NCI-H748 (cell line): ENCODE results near the gene SOX6.
"Not testable (repeated sequence)": the region's sequence is repeated elsewhere in the genome, so short reads cannot be mapped to it uniquely, and the experiment has no call there.

Source experiments
- DNase-seq: peaks from one replicate; lab custom pipeline; 2025; ENCODE audit not compliant: unreplicated experiment; lab: John Stamatoyannopoulos, UW

Gene SOX6

GRCh38 chr11:16110886-16111285 is 245.5 kb downstream of the SOX6 start:
- no peak for DNase-seq

DNA sequence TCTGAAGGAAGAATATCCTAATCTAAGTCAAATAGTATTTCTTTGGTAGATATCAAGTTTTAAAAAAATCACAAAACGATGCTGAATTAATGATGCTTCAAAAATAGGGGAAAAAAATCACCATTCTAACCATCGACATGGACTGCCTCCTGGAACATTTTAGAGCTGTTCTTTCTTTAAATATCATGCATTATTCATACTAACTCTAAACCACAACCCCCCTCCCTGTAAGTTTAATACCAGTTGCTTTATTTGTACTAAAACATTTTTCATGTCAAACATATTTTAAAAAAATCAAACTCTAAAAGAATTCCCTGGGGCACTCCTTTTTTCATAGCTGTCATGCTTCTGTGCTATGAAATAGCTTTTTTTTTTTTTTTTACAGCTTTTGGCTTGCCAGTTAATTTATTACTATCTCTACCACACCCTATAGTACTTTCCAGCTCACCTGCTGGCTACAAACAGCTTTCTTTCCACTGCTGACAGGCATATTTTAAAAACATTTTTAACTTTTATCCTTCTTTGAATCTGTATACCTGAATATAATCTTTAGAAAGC is 256.9 kb downstream of the SOX6 start:
- peak; percentile 71 for DNase-seq

- DNase-seq, result peak; percentile 88
These were observed 257.7 kb downstream of the SOX6 start for GRCh38 chr11:16098526-16099205.

DNA sequence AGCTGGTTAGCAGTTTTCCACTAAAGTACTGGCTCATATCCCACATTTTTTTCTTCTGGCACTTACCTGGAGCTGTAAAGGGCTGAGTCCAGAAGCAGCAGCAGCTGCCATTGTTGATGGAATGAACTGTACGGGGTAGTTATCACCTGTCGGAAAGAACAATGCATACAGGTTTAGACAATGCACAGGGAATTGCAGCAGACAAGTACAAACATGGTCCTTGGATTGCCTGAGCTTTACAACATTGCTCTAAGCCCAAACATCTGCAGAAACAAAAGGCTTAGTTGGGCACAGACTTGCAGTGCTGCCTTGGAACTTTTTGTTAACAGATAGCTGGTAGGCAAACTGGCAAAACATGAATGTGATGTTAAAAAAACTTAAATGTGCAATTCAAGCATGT is 258.8 kb downstream of the SOX6 start:
- DNase-seq, result peak; percentile 99

GRCh38 chr11:16096336-16096735 is 260.0 kb downstream of the SOX6 start:
- DNase-seq, result peak; percentile 23

DNA sequence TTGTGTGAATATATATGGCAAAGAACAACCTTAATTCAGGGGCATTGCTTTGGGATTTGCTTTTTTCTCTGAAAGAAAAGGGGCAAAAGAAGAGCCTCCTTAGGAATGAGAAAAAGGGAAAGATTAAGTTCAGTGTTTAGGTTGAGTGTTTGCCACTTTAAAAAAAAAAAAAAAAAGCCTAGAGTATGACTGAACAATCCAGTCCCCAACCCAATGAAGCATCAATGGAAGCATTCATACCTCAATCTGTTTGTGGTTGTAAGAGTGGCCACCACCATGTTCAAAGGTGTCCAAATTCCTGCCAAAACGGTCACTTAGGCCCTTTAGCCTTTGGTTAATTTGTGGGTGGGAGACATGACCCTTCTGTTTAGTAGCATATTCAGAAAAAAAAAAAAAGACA is 260.6 kb downstream of the SOX6 start:
- peak; percentile 20 for DNase-seq

GRCh38 chr11:16093889-16094653 is 262.3 kb downstream of the SOX6 start:
- DNase-seq, result no peak

DNA sequence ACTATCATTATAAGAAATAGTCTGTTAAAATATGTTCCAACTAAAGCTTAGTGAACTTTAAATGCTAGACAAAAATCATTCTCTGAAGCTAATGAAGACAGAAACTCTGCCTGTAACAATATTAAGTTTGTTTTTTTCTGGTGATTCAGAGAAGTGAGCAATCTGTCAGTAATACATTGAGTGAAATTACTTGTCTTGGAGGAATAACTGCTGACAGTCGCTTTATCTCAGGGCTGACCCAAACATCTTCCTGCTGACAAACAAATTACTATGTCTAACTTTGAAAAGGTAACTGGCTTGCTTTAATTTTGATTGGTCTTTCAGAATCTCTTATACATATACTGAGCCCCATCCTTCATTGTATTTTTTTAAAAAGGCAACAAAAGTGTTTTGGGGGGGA is 264.5 kb downstream of the SOX6 start:
- no peak for DNase-seq

DNA sequence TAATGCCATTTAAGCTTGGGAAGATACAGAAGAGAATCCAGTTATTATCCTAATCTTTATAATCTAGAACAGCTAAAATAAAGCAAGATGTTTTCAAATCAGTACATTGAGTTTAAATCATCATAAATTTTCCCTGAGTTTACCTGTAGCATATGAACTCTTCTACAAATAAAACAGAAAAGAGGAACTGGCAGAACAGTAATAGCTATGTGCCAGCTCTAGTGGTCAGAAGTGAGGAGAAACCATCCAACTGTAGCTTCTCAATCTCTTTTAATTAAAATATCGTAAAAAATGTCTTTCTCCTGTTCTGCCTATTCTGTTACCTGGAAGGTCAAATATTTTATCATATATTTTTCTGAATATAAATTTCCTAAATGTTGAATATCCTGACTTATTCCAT is 266.9 kb downstream of the SOX6 start:
- no peak for DNase-seq

DNA sequence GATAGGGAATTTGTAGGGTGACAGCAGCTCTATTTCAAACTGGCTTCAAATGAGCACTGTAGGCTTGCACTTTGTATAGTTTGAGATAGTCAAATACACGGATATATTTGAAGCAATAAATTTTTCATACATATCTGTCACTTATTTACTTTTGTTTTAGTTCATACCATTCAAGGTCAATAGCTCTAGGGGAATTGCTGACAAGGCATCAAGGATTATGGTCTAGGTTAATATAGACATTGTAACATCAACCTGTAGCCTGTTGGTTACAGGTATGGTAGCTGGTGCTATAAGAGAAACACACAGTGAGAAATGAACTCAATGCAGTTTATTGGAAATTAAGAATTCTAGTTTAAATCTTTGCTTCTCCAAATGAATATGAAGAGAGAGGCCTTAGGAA is 267.6 kb downstream of the SOX6 start:
- DNase-seq, result no peak

GRCh38 chr11:16087886-16088285 is 268.5 kb downstream of the SOX6 start:
- no peak for DNase-seq

- no peak for DNase-seq
These were observed 270.0 kb downstream of the SOX6 start for GRCh38 chr11:16086229-16086819.

- DNase-seq, result peak; percentile 82
These were observed 274.0 kb downstream of the SOX6 start for GRCh38 chr11:16082095-16083055.

- peak; percentile 52 for DNase-seq
These were observed 274.8 kb downstream of the SOX6 start for GRCh38 chr11:16081382-16082094.

DNA sequence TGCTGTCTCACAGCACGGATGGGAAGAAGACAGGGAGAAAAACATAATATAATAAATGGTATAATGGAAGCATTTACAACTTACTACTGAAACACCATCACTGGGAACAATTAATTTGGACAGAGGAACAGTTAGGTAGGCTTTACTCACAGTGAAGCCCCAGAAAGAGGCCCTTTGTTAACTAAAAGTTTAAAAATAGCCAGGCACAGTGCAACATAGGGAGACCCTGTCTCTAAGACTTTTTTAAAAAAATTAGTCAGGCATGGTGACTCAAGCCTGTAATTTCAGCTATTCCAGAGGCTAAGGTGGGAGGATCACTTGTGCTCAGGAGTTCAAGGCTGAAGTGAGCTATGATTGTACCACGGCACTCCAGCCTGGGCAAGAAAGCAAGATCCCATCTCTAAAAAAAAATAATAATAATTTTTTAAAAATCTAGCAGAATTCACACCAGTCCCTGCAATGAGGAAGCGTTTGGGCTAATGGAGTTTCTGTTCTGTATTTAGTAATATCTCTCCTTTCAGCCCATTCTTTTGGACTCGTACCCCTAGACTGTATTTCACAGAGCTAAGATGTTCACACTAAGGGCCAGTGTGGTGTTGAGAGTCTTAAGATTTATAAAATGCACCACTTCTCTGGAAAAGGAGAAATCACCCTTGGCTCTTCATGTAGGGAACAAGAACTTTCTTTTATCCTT is 275.5 kb downstream of the SOX6 start:
- DNase-seq, result no peak

GRCh38 chr11:16078936-16079335 is 277.4 kb downstream of the SOX6 start:
- DNase-seq, result no peak

DNA sequence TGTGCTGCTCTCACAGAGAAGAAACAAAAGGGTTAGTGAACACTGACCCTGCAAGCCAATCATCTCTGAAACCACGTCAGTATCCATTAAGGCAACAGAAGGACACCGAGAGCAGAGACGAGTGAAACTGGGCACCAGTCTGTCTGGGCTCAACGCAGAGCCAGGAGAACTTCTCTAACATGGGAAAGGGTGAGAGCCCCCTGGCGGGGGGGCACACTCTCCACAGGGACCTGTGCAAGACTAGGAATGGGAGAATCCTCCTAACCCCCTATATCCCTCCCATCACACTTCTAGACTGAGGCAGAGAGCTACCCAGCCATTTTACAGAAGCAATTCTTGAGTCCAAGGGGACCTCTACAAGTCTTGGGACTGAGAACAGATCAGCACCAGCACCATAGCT is 285.8 kb downstream of the SOX6 start:
- DNase-seq, result no peak

- not testable (repeated sequence) for DNase-seq
These were observed 289.1 kb downstream of the SOX6 start for GRCh38 chr11:16067268-16067667.

DNA sequence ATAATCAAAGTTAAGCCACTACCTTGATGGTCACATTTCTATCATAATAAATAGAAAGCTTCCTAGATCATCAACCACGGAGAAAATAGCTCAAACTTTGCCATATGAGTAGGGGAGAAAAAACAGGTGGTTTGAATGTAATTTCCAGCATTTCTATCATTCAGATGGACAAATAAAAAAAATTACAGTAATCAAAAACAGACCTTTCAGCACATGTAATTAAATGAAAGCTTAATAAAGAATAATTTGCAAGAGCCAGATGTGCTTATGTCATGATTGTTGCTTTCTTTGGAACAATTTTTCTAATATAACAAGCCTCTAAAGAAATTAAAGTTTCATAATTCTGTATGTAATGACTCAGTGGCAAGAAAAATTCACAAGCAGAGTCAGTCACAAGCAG is 297.0 kb downstream of the SOX6 start:
- DNase-seq, result no peak

- DNase-seq, result no peak
These were observed 297.7 kb downstream of the SOX6 start for GRCh38 chr11:16058671-16059070.
